Mammary epithelial cell (primary cell): ENCODE measurements around the gene DTNB.

ENCODE experiments used
- CTCF ChIP-seq, 2 donors: IDR thresholded peaks in 1 of 2; conservative IDR thresholded peaks in 1 of 2; 2 replicates each; pipeline ENCODE4 v1.5.1; 2011 to 2012; ENCODE audit warnings: inconsistent platforms in 2 of 2, low read length in 2 of 2, mild to moderate bottlenecking in 2 of 2, control low read depth in 1 of 2, low read depth in 1 of 2; ENCODE audit not compliant: insufficient read depth in 1 of 2; ENCODE audit errors: extremely low read depth in 1 of 2
- EZH2 ChIP-seq: IDR thresholded peaks from 2 replicates; pipeline ENCODE4 v1.6.1; 2012; ENCODE audit warnings: low read length, inconsistent platforms, borderline replicate concordance

- peak; percentile 63 to 66 for TF ChIP-seq CTCF (conservative IDR thresholded peaks at IDR 0.05 in 1 of 2, IDR thresholded peaks at IDR 0.05 in 1 of 2; ENCODE audit: extremely low read depth in 1 of 2, insufficient read depth in 1 of 2, low read depth in 1 of 2, low read length in 2 of 2)
- TF ChIP-seq EZH2, result no peak
These were observed 9.0 kb downstream of the DTNB start for GRCh38 chr2:25664183-25664964.
